Right lobe of liver (tissue), 6 donors: ENCODE measurements around the gene FBXO36. TPM values are rescaled to one million over a fixed set of nuclear protein-coding genes. Genes with fewer than 3 reads are reported as not detected.

ENCODE experiments used
- ATAC-seq, 4 donors: fragments of 200-7000 bp; cut with Tn5 transposase; one replicate each; pipeline ENCODE4 v1.9.1; 2020; ENCODE audit warnings: mild to moderate bottlenecking in 4 of 4, moderate library complexity in 4 of 4
- DNase-seq, 3 donors: peaks; one replicate each; pipeline ENCODE4 v3.0.0-alpha.2; 2020
- H3K27ac ChIP-seq, 3 donors: fragments of 200-600 bp; one replicate each; pipeline ENCODE4 v1.8.0; 2022
- H3K27me3 ChIP-seq, 2 donors: fragments of 200-600 bp; one replicate each; pipeline ENCODE4 v1.8.0; 2022
- H3K36me3 ChIP-seq, 4 donors: fragments of 200-600 bp; sonication (generic) in 1 of 4; one replicate each; pipeline versions ENCODE4 v1.5.1 to v1.8.0; 2017 to 2022; ENCODE audit warnings: control low read depth in 1 of 4
- H3K4me1 ChIP-seq, 4 donors: fragments of 200-600 bp; sonication (generic) in 1 of 4; one replicate each; pipeline versions ENCODE4 v1.5.1 to v1.8.0; 2017 to 2022; ENCODE audit warnings: control low read depth in 1 of 4
- H3K4me3 ChIP-seq, 3 donors: fragments of 200-600 bp; one replicate each; pipeline ENCODE4 v1.8.0; 2022
- H3K9me3 ChIP-seq, 4 donors: fragments of 200-600 bp; sonication (generic) in 1 of 4; one replicate each; pipeline versions ENCODE4 v1.5.1 to v1.8.0; 2017 to 2022; ENCODE audit warnings: control low read depth in 1 of 4
- CTCF ChIP-seq, 4 donors: fragments of 200-600 bp in 3 of 4; fragments of 450-650 bp in 1 of 4; IDR thresholded peaks; one replicate each; pipeline versions ENCODE4 v1.5.1 to v1.8.0; 2016 to 2022; ENCODE audit warnings: antibody characterized with exemption in 4 of 4, mild to moderate bottlenecking in 2 of 4
- POLR2A ChIP-seq: fragments of 450-650 bp; IDR thresholded peaks from one replicate; pipeline ENCODE4 v1.6.1; 2017; ENCODE audit warnings: antibody characterized with exemption, mild to moderate bottlenecking
- WGBS: methylation state at CpG from one replicate; pipeline ENCODE4 v1.1.6; 2018; ENCODE audit warnings: low coverage, low lambda C conversion rate; ENCODE audit not compliant: insufficient coverage; ENCODE audit errors: missing lambda C conversion rate; 5-methylcytosine and 5-hydroxymethylcytosine counted together
- intact Hi-C, 2 donors: fragments of 100-400 bp; cut with DNase I; formaldehyde crosslinking; loops; one replicate each; pipeline versions ENCODE4 v1.11.2 to v1.14.1; 2022
- small RNA-seq, 2 experiments: library from RNA; depleted of rRNA; stranded (forward); fragments of <200 nt; gene quantifications; one replicate each; pipeline ENCODE3, GENCODE V24; 2016
- total RNA-seq, 6 experiments: library from RNA; depleted of rRNA in 2 of 6; stranded (reverse); fragments of >200 nt in 2 of 6; fragmentation: NEBNext Ultra II Directional in 3 of 6; extraction: Animal tissue kit (Norgen Biotek cat#: 25700) in 3 of 6; gene quantifications; one replicate each; pipeline versions ENCODE4 v1.1.0 to v1.2.4, GENCODE V29; 2016 to 2023
- donor health status: DM: no; HTN: yes; CAD: no.
- donor health status: DM: no; HTN: no; CAD: no.
- donor health status: DM: no; HTN: no; CAD: no.
- donor health status: DM: no; HTN: yes; CAD: no.
- donor health status: DM: no; HTN: yes; CAD: no.

FBXO36 gene
- total RNA-seq, 6 experiments from 2014 or later, result 0.49 to 1.2 (median 0.72) TPM

- H3K27ac ChIP-seq, result no peak overlapping the region
- 82% methylated on average over 3 of the region's 3 CpGs for WGBS
- intact Hi-C loops, result no loop called here
- H3K4me1 ChIP-seq, result no peaks in the 10 kb centered on the region
- no peak overlapping the region for H3K4me3 ChIP-seq
- H3K36me3 ChIP-seq, result no peaks in the 10 kb centered on the region
- no peaks in the 10 kb centered on the region for H3K9me3 ChIP-seq
- DNase-seq (no peak), ATAC-seq (no peak)
- H3K27me3 ChIP-seq, result no peaks in the 10 kb centered on the region
- TF ChIP-seq POLR2A, result no peak
- TF ChIP-seq CTCF (IDR thresholded peaks at IDR 0.05), result no peak
Observed at GRCh38 chr2:230060672-230061293, 138.5 kb downstream of the FBXO36 start.

Small RNA genes lying within 50 kb of the gene (small RNA-seq; reads per million reads assigned to genes)
- gene RNU6-1027P (0 reads per million in 2 experiments), gene RNU6-613P (0 reads per million in 2 experiments), gene RNU6-964P (0 reads per million in 2 experiments), gene RNY4P19 (0 reads per million in 2 experiments)

Other genes starting within 250 kb of the FBXO36 start
- gene DNER, start 207.9 kb upstream of the FBXO36 start, total RNA-seq, result under 1 TPM in 1 of 6 experiments, not detected in 5; 0.13 TPM
- 10 to 100 TPM; 66.5 to 98.0 (median 85.4) TPM for gene TRIP12, start 494 bp upstream of the FBXO36 start, total RNA-seq
- gene SLC16A14, start 146.4 kb downstream of the FBXO36 start, total RNA-seq, result 1 to 10 TPM in 1 of 6 experiments, under 1 TPM in 5; 0.14 to 2.1 (median 0.60) TPM